GM19025 (cell line): ENCODE data around the gene KISS1R.
"Not testable (repeated sequence)": the region's sequence is repeated elsewhere in the genome, so short reads cannot be mapped to it uniquely, and the experiment has no call there.

Source experiments
- ATAC-seq: cut with Tn5 transposase; IDR thresholded peaks from one replicate; pipeline ENCODE4 v1.9.1; 2021; ENCODE audit warnings: mild to moderate bottlenecking, low read depth, moderate library complexity; ENCODE audit not compliant: unreplicated experiment

The KISS1R gene

GRCh38 chr19:952049-952679 lies 35.0 kb downstream of the KISS1R start:
- ATAC-seq: no peak

GRCh38 chr19:952680-953444 lies 35.7 kb downstream of the KISS1R start:
- ATAC-seq: no peak

GRCh38 chr19:953445-954271 lies 36.5 kb downstream of the KISS1R start:
- ATAC-seq: no peak

GRCh38 chr19:954272-954671 lies 37.1 kb downstream of the KISS1R start:
- no peak for ATAC-seq

GRCh38 chr19:954672-955494 lies 37.8 kb downstream of the KISS1R start:
- ATAC-seq: no peak

- no peak for ATAC-seq
Observed at GRCh38 chr19:955803-956765, 39.0 kb downstream of the KISS1R start.

- no peak for ATAC-seq
Observed at GRCh38 chr19:956766-957440, 39.8 kb downstream of the KISS1R start.

- not testable (repeated sequence) for ATAC-seq
Observed at GRCh38 chr19:957578-957977, 40.4 kb downstream of the KISS1R start.

GRCh38 chr19:958967-959855 lies 42.1 kb downstream of the KISS1R start:
- no peak for ATAC-seq

- ATAC-seq: no peak
Observed at GRCh38 chr19:960020-960419, 42.9 kb downstream of the KISS1R start.

- no peak for ATAC-seq
Observed at GRCh38 chr19:960601-960938, 43.4 kb downstream of the KISS1R start.

GRCh38 chr19:961866-962620 lies 44.9 kb downstream of the KISS1R start:
- no peak for ATAC-seq

- ATAC-seq: no peak
Observed at GRCh38 chr19:962683-963400, 45.7 kb downstream of the KISS1R start.

GRCh38 chr19:963486-963951 lies 46.4 kb downstream of the KISS1R start:
- no peak for ATAC-seq

GRCh38 chr19:964116-964520 lies 47.0 kb downstream of the KISS1R start:
- ATAC-seq: no peak
